GM19324 (cell line): Measurements from ENCODE around the gene ZCCHC7.
"Not testable (repeated sequence)": the region's sequence is repeated elsewhere in the genome, so short reads cannot be mapped to it uniquely, and the experiment has no call there.

Source experiments
- ATAC-seq: cut with Tn5 transposase; IDR thresholded peaks from one replicate; pipeline ENCODE4 v1.9.1; 2021; ENCODE audit warnings: mild to moderate bottlenecking, moderate library complexity; ENCODE audit not compliant: unreplicated experiment, low FRiP score

ZCCHC7 gene

DNA sequence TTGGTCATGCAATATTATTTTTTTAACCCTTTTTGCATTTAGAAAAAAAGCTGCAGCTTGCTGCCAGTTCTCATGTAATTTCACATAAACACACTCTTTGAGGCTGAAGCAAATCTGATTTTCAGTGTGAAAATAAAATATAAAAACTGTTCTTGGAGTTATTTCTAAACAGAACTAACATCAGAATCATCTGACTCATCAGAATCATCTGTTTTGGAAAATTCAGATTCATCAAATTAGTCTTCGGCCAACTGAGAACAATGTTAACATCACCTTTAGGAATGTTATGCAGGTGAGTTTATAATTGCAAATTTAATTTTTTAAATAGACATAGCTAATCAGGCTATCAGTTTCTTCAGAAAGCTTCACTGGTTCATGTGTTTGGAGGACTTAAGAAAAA is 45.3 kb downstream of the ZCCHC7 start:
- no peak for ATAC-seq

- no peak for ATAC-seq
Observed at GRCh38 chr9:37167456-37168047, 47.2 kb downstream of the ZCCHC7 start.

DNA sequence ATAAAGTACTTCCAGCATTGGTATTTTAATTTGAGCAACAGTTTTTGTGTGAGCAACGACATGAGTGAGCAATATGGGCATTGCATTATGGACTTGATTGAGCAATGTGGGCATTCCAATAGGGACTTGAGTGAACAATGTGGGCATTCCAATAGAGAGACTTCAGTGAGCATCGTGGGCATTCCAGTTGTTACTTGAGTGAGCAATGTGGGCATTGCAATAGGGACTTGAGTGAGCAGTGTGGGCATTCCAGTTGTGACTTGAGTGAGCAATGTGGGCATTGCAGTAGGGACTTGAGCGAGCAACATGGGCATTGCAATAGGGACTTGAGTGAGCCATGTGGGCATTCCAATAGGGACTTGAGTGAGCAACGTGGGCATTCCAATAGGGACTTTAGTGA is 52.2 kb downstream of the ZCCHC7 start:
- no peak for ATAC-seq

DNA sequence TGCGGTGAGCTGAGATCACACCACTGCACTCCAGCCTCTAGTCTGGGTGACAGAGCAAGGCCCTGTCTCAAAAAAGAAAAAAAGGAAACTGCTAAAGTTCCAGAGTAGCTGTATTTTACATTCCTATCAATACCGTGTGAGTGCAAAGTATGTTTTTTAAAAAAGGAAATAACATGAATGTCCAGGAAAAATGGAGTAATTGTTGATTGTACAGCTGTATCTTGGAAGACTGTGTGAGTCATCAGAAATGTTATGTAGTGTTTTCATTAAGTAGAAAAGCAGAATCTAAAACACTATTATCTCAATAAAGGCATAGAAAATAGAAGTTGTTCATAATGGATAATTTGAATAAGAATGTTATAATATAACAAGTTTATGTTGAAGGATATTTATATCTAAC is 53.9 kb downstream of the ZCCHC7 start:
- no peak for ATAC-seq

GRCh38 chr9:37178742-37179141 is 58.4 kb downstream of the ZCCHC7 start:
- ATAC-seq: no peak

GRCh38 chr9:37179576-37179975 is 59.2 kb downstream of the ZCCHC7 start:
- no peak for ATAC-seq

- ATAC-seq: no peak
Observed at GRCh38 chr9:37180138-37180537, 59.8 kb downstream of the ZCCHC7 start.

- ATAC-seq: no peak
Observed at GRCh38 chr9:37182718-37183117, 62.3 kb downstream of the ZCCHC7 start.

DNA sequence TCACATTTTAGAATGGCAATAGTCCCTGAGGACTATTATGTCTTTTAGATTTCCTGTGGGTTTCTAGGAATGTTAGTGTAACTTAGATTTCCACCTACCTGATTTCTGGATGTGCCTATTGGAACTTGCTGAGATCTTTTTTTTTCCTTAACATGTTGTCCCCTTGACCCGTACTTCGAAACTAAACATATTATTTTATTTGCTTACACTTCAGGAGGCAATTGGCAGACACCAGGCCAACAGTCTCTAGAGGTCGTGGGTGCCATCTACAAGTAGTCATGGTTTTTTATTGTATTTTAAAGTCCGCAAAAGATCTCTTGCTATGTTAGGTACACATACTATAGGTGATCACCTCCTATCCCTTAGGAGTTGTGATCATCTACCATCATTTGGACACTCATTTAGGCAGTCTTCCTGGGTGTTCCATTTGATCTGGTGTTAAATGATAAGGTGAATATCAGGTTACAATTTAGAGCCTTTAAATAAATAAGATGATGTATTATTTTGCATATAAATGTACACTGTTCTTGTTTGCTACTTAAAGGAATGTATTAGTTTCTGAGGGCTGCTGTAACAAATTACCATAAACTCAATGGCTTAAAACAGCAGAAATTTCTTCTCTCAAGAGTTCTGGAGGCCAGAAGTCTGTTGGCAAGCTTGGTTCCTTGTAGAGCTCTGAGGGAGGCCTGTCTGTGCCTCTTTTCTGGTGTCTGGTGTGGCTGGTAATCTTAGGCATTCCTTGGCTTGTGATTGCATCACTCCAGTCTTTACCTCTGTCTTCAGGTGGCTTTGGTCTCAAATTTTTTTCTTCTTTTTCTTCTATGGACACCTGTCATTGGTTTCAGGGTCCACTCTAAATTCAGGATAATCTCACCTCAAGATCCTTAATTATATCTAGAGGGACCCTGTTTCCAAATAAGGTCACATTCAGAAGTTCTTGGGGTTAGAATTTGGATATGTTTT is 64.8 kb downstream of the ZCCHC7 start:
- no peak for ATAC-seq

DNA sequence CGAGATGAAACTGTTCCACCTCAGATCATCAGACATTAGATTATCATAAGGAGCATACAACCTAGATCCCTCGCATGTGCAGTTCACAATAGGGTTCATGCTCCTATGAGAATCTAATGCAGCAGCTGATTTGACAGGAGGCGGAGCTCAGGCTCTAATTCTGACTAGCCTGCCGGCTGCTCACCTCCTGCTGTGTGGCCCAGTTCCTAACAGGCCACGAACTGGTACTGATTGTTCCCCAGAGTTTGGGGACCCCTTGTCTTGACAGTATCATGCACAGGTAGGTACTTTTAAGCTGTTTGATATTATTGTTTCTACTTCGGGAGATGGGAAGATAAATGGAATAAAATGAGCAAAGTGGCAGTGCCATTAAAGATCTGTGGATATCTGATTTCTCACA is 66.9 kb downstream of the ZCCHC7 start:
- peak; percentile 58 for ATAC-seq

GRCh38 chr9:37187713-37188439 is 67.5 kb downstream of the ZCCHC7 start:
- peak; percentile 76 for ATAC-seq

GRCh38 chr9:37190739-37191138 is 70.4 kb downstream of the ZCCHC7 start:
- not testable (repeated sequence) for ATAC-seq

- no peak for ATAC-seq
Observed at GRCh38 chr9:37191403-37192089, 71.2 kb downstream of the ZCCHC7 start.

DNA sequence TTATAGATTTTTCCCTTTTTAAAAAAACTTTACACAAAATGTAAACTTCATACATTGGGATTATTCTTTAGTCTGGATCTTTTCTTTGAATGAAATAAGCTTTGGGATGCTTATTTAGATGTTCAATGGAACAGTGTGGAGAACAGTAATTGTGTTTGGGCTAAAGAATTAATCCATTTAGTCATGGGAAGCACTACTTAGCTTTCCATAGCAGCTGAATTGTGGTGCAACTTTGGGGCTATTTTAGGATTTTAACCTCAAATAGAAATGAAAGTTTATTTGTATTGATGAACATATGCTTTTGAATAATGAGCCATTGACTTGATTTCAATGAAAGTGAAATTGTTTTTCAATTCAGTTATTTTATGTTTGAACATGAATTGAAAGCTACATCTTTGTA is 72.4 kb downstream of the ZCCHC7 start:
- ATAC-seq: no peak

- no peak for ATAC-seq
Observed at GRCh38 chr9:37197158-37198038, 77.0 kb downstream of the ZCCHC7 start.

GRCh38 chr9:37198039-37198729 is 77.8 kb downstream of the ZCCHC7 start:
- ATAC-seq: no peak

DNA sequence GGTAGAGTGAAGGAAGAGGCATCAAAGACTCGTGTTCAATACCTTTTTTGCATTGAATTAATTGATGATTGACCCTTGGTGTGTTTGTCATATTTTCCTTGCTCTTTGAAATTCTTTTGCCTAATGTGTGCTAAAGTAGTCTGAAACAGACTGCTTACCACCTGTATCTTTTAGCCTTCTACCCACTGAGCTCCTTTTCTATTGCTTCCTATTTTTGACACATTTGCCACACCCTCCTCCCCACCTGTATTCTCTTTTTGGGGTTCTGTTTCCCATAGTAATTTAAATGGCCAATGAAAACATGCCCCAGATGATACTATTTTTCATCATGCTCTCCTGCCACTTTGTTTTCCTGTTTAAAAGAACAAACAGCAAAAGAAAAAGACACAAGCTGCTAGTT is 78.5 kb downstream of the ZCCHC7 start:
- ATAC-seq: no peak

- ATAC-seq: no peak
Observed at GRCh38 chr9:37200433-37201005, 80.1 kb downstream of the ZCCHC7 start.

GRCh38 chr9:37201581-37201980 is 81.2 kb downstream of the ZCCHC7 start:
- ATAC-seq: no peak
